GM19025 (cell line): ENCODE measurements around the gene ARHGEF25.
"Not testable (repeated sequence)": the region's sequence is repeated elsewhere in the genome, so short reads cannot be mapped to it uniquely, and the experiment has no call there.

Experiments
- ATAC-seq: cut with Tn5 transposase; IDR thresholded peaks from one replicate; pipeline ENCODE4 v1.9.1; 2021; ENCODE audit warnings: mild to moderate bottlenecking, low read depth, moderate library complexity; ENCODE audit not compliant: unreplicated experiment

Gene ARHGEF25

GRCh38 chr12:57632958-57633840 lies 22.0 kb downstream of the ARHGEF25 start, which contains the start of gene B4GALNT1:
B4GALNT1 (minus strand) TSS chr12:57633201; CDS start chr12:57632132, 1,069 bp downstream.
- ATAC-seq = peak; percentile 68

DNA sequence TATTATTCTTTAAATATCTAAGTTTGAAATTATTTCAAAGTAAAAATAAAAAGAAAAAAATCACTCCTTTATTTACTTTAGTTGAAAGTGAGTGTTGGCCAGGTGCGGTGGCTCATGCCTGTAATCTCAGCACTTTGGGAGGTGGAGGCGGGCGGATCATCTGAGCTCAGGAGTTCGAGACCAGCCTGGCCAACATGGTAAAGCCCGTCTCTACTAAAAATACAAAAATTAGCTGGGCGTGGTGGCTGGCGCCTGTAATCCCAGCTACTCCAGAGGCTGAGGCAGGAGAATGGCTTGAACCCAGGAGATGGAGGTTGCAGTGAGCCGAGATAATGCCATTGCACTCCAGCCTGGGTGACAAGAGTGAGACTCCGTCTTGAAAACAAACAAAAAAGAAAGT lies 25.5 kb downstream of the ARHGEF25 start:
- not testable (repeated sequence) for ATAC-seq

- no peak for ATAC-seq
These were observed 26.1 kb downstream of the ARHGEF25 start for GRCh38 chr12:57637364-57637763.

GRCh38 chr12:57638096-57638495 lies 26.9 kb downstream of the ARHGEF25 start:
- ATAC-seq = no peak

DNA sequence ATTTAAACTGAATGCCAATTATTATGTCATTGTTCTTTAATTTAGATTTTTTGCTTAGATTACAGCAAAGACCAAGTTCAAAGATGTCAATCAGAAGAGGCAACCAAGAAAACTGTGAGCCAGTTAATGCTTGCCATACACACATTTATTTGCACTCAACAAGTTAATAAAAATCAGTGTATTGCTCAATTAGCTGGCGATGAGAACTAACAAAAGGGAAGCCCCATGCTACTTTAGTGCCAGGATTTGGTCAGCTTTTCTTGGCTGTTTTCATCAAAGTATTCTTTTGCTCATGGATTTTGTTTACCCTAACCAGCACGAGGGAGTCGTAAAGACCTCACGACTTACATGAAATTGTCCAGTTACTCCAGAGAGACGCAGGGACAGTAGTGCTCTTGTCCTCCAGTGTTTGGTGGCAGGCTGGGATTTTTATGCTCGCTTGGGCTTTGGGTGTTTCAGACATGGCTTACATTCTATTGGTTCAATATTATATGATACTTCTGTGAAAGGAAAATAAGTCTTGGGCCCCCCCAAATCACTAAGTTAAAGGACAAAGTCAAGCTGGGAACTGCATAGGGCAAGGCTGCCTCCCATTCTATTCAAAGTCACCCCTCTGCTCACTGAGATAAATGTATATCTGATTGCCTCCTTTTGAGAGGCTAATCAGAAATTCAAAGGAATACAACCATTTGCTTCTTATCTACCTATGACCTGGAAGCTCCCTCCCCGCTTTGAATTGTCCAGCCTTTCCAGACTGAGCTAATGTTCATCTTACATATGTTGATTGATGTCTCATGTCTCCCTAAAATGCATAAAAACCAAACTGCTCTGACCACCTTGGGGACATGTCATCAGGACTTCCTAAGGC lies 29.2 kb downstream of the ARHGEF25 start:
- no peak for ATAC-seq

DNA sequence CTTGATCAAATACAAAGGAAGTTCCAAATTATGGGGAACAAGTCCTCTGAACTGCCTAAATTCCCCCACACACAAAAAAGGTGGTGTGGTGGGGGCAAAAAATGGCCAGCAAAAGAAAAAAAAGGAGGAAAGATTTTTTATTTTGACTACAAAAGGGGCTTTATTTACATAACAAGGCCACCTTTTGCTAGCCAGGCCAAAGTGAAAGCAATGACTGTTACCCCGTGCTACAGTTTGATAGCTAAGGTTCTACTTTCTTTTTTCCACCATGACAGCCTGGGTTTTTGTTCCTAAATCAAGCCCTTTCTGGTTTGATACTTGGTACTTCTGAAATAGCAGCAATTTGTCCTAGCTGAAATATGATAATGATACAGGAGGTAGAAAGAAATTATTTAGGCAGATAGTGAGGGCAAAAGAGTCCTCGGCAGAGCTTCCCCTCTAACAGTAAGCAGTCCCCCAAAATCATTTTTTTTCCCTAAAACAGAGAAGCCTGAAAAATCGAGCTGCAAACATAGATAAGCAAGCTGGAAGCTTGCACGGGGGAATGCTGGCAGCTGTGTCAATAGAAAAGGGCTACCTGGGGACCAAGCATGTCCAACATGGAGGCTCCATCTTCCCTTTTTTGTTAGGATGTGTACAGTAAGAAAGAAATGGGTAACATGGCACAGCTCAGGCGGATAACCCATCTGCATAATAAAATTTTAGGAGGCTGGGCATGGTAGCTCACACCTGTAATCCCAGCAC lies 30.6 kb downstream of the ARHGEF25 start:
- no peak for ATAC-seq

DNA sequence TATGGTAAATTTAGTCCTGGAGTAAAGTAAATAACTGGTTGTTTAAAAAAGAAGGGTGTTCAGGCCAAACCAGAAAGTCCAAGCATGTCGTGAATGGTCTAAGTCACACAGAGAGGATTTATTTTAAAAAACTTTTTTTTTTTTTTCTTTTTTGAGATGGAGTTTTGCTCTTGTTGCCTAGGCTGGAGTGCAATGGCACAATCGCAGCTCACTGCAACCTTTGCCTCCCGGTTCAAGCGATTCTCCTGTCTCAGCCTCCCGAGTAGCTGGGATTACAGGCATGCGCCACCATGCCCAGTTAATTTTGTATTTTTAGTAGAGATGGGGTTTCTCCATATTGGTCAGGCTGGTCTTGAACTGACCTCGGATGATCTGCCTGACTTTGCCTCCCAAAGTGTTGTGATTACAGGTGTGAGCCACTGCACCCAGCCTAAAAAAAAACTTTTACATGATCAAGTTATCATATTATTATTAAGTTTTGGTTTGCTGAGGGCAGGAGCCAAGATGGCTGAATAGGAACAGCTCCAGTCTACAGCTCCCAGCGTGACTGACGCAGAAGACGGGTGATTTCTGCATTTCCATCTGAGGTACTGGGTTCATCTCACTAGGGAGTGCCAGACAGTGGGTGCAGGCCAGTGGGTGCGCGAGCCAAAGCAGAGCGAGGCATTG lies 34.9 kb downstream of the ARHGEF25 start:
- ATAC-seq = not testable (repeated sequence)

- not testable (repeated sequence) for ATAC-seq
These were observed 35.4 kb downstream of the ARHGEF25 start for GRCh38 chr12:57646659-57647049.

- no peak for ATAC-seq
These were observed 42.8 kb downstream of the ARHGEF25 start for GRCh38 chr12:57654042-57654441.

DNA sequence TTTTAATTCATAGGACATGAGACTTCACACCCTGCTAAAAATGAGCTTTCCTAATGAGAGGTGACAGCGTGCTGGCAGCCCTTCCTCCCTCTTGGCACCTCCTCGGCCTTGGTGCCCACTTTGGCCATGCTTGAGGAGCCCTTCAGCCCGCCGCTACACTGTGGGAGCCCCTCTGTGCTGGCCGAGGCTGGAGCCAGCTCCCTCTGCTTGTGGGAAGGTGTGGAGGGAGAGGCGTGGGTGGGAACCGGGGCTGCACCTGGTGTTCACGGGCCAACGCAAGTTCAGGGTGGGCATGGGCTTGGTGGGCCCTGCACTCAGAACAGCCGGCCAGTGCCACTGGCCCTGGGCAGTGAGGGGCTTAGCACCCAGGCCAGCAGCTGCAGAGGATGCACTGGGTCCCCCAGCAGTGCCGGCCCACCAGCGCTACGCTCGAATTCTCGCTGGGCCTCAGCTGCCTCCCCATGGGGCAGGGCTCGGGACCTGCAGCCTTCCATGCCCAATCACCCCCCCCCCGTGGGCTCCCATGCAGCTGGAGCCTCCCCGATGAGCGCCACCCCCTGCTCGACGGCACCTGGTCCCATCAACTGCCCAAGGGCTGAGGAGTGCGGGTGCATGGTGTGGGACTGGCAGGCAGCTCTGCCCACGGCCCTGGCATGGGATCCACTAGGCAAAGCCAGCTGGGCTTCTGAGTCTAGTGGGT lies 44.5 kb downstream of the ARHGEF25 start:
- ATAC-seq = no peak

DNA sequence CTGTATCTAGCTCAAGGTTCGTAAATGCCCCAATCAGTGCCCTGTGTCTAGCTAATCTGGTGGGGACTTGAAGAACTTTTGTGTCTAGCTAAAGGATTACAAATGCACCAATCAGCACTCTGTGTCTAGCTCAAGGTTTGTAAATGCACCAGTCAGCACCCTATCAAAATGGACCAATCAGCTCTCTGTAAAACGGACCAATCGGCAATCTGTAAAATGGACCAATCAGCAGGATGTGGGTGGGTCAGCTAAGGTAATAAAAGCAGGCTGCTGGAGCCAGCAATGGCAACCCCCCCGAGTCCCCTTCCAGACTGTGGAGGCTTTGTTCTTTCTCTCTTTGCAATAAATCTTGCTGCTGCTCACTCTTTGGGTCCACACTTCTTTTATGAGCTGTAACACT lies 45.2 kb downstream of the ARHGEF25 start:
- ATAC-seq = not testable (repeated sequence)

GRCh38 chr12:57657744-57658143 lies 46.5 kb downstream of the ARHGEF25 start:
- no peak for ATAC-seq

- no peak for ATAC-seq
These were observed 47.7 kb downstream of the ARHGEF25 start for GRCh38 chr12:57658890-57659289.

GRCh38 chr12:57661376-57661775 lies 50.1 kb downstream of the ARHGEF25 start:
- ATAC-seq = no peak

DNA sequence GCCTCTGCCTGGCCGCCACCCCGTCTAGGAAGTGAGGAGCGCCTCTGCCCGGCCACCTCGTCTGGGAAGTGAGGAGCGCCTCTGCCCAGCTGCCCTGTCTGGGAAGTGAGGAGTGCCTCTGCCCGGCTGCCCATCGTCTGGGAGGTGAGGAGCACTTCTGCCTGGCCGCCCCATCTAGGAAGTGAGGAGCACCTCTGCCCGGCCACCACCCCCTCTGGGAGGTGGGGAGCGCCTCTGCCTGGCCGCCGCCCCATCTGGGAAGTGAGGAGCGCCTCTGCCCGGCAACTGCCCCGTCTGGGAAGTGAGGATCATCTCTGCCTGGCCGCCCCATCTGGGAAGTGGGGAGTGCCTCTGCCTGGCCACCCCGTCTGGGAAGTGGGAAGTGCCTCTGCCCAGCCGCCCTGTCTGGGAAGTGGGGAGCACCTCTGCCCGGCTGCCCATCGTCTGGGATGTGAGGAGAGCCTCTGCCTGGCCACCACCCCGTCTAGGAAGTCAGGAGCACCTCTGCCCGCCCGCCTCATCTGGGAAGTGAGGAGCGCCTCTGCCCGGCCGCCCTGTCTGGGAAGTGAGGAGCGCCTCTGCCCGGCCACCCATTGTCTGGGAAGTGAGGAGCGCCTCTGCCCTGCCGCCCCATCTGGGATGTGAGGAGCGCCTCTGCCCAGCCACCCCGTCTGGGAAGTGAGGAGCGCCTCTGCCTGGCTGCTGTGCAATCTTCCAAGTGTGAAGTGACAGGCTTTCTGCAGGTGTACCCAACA lies 54.0 kb downstream of the ARHGEF25 start:
- ATAC-seq = not testable (repeated sequence)
